ENCODE measurements around the gene SMIM30.
"Not testable (repeated sequence)": the region's sequence is repeated elsewhere in the genome, so short reads cannot be mapped to it uniquely, and the experiment has no call there.

Gene SMIM30, protein sequence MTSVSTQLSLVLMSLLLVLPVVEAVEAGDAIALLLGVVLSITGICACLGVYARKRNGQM

GRCh38 chr7:113118074-113118959 lies at the start of gene SMIM30:
Gene SMIM30, minus strand, starts transcription at chr7:113118554. Its CDS starts 976 bp downstream, at chr7:113117578.
- DNase-seq (ENCODE audit: low read depth in 1 of 2, low spot score in 1 of 2): peak; percentile 71 to 86

- DNase-seq (ENCODE audit: low read depth in 1 of 2, low spot score in 1 of 2): not testable (repeated sequence)
Observed at GRCh38 chr7:113166176-113166575, 47.8 kb upstream of the SMIM30 start.

DNA sequence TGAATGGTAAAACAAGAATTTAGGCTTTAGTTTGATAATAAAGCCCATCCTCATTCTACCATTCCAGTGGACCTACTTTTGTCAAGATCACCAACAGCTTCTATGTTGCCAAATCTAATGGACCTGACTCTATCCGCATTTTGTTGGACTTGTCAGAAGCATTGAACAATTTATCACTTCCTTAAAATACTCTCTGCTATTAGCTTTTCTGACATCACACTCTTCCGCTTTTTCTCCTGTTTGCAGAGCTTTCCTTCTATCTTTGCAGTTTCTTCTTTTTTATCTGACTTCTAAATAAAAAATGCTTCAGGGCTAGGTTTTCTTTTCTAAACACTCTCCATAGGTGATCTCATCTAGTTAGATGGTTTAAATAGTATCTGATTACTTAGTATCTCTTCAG lies 42.7 kb upstream of the SMIM30 start:
- no peak for DNase-seq (ENCODE audit: low read depth in 1 of 2, low spot score in 1 of 2)

GRCh38 chr7:113159746-113160339 lies 41.5 kb upstream of the SMIM30 start:
- no peak for DNase-seq (ENCODE audit: low read depth in 1 of 2, low spot score in 1 of 2)

DNA sequence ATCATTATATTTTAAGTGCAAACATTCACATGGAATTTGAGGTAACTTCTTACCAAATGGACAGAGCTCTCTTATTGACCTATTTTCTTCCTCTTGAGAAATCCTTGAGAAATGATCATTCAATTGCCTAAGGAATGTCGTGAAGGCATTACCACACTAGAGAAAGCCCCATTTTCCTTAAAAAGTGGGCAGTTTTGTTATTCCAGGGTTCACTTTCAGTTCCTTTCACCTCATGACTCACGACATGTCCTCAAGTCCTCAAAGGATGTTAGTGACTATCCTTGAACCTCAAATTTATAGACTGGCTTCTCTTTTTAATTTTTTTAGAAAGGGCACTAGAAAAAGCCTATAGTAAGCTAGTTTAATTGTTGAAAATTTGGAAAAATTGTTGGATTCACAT lies 40.4 kb upstream of the SMIM30 start:
- DNase-seq (ENCODE audit: low read depth in 1 of 2, low spot score in 1 of 2): no peak

GRCh38 chr7:113154117-113154516 lies 35.8 kb upstream of the SMIM30 start:
- no peak for DNase-seq (ENCODE audit: low read depth in 1 of 2, low spot score in 1 of 2)

DNA sequence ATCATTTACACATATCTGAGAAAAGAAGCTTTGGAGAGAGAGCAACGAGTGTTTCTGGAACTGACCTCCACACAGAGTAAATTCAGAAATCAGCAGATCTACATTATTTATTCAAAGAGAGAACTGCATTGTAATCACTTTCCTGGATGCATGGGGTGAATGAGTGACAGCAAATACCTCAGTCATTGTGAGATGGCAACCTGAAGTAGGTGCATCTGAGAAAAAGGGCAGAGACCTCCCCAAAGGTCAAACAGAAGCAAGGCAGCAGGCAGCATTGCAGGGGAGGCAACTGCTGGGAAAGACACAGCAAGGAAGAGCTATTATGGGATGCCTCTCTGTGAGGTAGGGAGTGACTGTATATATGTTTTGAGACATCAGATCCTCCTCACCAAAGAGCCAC lies 26.5 kb upstream of the SMIM30 start:
- no peak for DNase-seq (ENCODE audit: low read depth in 1 of 2, low spot score in 1 of 2)

DNA sequence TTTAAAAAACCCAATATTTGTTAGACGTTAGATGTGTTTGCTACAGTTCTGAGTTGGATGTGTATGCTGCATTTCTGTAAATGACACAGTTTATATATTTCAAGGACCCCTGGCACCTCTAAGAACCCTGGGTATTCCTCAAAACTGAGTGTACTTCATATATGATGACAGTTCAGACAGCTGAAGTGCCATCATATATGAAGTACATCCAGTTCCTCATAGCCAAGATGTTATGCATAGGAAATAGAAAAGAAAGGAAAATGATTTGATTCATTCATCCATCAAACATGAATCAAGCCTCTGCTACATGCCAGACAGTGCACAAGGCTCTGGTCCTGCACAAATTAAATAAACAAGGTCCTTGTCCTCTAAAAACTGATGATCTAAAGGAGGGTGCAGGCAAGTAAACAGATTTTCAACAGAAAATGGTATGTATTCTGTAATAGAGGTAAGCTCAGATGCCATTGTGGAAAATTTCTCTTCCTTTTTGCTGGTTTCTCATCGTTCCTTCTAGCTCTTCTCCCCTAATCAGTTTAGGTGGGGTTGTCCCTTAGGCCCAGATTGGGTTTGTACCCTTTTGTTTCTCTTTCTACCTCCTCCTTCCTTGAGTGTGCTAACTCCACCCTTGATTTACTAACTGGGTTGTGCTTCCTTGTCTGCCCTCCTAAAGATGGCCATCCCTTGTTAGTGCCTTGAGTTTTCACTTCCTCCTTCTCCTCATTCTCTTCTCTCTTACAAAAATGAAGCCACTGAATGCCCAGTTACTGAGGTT lies 25.3 kb upstream of the SMIM30 start:
- no peak for DNase-seq (ENCODE audit: low read depth in 1 of 2, low spot score in 1 of 2)

GRCh38 chr7:113142385-113143119 lies 24.2 kb upstream of the SMIM30 start:
- DNase-seq (ENCODE audit: low read depth in 1 of 2, low spot score in 1 of 2): no peak

DNA sequence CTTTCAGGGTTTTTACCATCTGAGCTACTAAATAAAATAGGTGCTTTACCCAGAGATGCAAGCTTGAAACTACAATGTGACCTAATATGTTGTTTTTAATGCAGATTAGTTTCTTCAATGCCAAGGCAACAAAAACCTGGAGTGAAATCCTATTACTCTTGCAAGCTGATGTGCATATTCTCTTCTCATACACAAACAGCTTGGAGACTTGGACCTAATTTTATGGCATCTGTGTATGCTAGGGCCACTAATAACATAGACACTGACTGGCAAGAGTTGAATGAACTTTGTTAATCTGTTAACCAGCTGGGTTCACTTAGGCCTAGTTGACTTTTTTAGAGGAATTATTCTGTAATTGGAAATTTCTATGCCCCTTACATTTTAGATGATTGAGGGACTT lies 23.4 kb upstream of the SMIM30 start:
- DNase-seq (ENCODE audit: low read depth in 1 of 2, low spot score in 1 of 2): no peak

- DNase-seq (ENCODE audit: low read depth in 1 of 2, low spot score in 1 of 2): no peak
Observed at GRCh38 chr7:113140956-113141355, 22.6 kb upstream of the SMIM30 start.

GRCh38 chr7:113137241-113137640 lies 18.9 kb upstream of the SMIM30 start:
- no peak for DNase-seq (ENCODE audit: low read depth in 1 of 2, low spot score in 1 of 2)

DNA sequence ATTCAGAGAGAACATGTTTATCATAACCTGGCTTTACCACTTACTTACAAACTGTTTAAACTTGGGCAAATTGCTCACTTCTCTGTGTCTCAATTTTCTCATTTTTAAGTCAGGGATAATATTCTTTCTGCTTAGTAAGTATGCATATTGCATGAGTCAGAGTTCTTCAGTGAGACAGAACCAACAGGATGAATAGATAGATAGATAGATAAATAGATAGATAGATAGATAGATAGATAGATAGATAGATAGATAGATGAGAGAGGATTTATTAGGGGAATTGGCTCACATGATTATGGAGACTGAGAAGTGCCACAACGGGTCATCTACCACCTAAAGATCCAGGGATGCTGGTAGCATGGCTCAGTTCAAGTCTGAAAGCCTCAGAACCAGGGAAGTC lies 15.7 kb upstream of the SMIM30 start:
- DNase-seq (ENCODE audit: low read depth in 1 of 2, low spot score in 1 of 2): no peak

- DNase-seq (ENCODE audit: low read depth in 1 of 2, low spot score in 1 of 2): no peak
Observed at GRCh38 chr7:113131367-113131766, 13.0 kb upstream of the SMIM30 start.

GRCh38 chr7:113128031-113128430 lies 9.7 kb upstream of the SMIM30 start:
- DNase-seq (ENCODE audit: low read depth in 1 of 2, low spot score in 1 of 2): no peak

DNA sequence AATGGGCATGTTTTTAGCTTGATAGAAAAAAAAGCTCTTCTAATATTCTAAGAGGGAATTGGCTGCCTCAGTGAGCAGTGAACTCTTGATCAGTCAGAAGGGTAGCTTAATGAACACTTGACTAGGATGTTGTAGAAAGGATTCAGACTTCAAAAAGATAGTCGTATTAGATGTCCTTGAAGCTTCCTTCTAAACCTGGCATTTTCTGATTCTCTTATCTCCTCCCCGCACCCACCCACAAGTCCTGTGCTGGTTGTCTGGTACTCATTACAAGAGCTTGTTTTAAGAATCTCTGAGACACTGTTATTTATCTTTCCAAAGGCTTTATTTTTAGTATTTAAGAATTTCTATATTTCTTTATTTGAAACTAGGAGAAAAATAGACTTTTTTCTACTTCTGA lies 7.4 kb upstream of the SMIM30 start:
- no peak for DNase-seq (ENCODE audit: low read depth in 1 of 2, low spot score in 1 of 2)

DNA sequence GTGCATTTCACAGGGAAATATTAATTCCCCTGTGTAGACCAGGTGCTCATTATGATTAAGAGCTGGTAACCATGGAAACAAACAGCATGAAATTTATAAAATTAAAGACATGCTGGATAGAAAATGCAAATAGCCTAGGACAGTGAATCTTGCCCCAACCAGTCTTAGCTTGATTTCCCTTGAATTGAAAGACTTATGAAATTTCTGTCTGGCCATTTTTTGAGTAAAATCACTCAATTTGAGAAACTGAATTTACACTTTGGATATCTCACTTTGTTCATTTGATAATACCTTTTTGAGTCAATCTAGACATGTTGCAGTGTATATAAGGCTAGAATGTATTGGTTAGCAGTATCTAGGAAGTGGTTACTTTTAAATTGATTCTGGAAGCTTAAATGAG lies 4.4 kb upstream of the SMIM30 start:
- DNase-seq (ENCODE audit: low read depth in 1 of 2, low spot score in 1 of 2): no peak

GRCh38 chr7:113120647-113121046 lies 2.3 kb upstream of the SMIM30 start:
- no peak for DNase-seq (ENCODE audit: low read depth in 1 of 2, low spot score in 1 of 2)

DNA sequence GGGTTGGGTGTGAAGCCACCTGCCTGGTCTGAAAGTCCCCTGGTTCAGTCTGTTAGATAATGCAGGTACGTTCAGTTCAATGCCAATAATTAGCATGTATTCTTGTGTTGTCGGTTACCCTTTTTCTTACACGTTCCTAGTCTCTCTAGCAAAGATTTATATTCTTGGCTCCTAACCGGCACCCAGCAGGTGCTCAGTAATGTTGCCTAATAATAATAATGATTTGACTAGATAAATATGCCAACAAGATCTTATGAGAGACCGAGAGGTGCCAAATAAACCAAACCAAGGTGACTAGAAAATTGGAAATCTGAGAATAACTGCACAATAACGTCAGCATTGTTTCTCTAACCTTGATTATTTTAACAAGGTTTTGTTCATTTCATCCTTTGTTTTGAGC lies 1.1 kb upstream of the SMIM30 start:
- DNase-seq (ENCODE audit: low read depth in 1 of 2, low spot score in 1 of 2): no peak

GRCh38 chr7:113117374-113117774 lies 980 bp downstream of the SMIM30 start:
- not testable (repeated sequence) for DNase-seq (ENCODE audit: low read depth in 1 of 2, low spot score in 1 of 2)

GRCh38 chr7:113113912-113114311 lies 4.4 kb downstream of the SMIM30 start:
- no peak for DNase-seq (ENCODE audit: low read depth in 1 of 2, low spot score in 1 of 2)
